Epidermal melanocyte (primary cell): Measurements from ENCODE around the gene WNT7A.
"Not testable (repeated sequence)": the region's sequence is repeated elsewhere in the genome, so short reads cannot be mapped to it uniquely, and the experiment has no call there.

ENCODE experiments used
- DNase-seq: peaks from one replicate; pipeline ENCODE4 v3.0.0; 2011; ENCODE audit warnings: low spot score; ENCODE audit not compliant: insufficient read length

Gene WNT7A

GRCh38 chr3:13879946-13880810 is at the start of gene WNT7A:
TSS of gene WNT7A (minus strand) at chr3:13880071. CDS start at chr3:13879816, 255 bp downstream.
- no peak for DNase-seq

DNA sequence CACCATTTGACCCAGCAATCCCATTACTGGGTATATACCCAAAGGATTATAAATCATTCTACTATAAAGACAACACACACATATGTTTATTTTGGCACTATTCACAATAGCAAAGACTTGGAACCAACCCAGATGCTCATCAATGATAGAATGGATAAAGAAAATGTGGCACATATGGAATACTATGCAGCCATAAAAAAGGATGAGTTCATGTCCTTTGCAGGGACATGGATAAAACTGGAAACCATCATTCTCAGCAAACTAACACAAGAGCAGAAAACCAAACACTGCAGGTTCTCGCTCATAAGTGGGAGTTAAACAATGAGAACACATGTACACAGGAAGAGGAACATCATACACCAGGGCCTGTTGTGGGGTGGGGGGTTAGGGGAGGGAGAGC is 48.9 kb upstream of the WNT7A start:
- DNase-seq = not testable (repeated sequence)

DNA sequence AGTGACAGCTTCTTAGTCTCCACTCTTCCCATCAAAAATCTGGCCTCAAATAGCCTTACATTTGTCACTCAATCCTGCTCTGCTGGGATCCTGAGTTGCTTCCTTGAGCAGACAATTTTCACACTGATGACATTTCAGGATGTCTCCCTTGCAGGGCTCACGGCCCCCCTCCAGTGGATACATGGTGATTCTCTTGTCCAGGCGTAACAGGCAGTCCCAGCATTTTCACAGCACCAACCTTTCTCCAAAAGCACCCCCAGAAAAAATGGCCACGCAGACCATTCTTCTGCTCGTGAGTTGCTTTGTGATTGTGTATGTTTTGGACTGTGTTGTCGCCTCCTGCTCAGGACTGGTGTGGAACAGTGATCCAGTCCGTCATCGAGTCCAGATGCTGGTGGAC is 47.4 kb upstream of the WNT7A start:
- no peak for DNase-seq

DNA sequence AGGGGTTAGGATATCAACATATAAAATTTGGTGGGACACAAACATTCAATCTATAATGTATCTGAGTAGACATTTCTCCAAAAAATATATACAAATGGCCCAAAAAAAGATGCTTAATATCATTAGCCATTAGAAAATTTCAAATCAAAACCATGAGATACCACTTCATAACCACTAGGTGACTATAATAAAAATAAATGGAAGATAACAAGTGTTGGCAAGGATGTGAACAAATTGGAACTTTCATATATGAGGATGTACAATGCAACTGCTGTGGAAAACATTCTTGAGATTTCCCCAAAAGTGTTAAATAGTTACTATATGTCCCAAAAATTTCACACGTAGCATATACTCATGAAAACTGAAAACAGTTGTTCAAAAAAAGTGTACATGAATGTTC is 36.5 kb upstream of the WNT7A start:
- DNase-seq = no peak

GRCh38 chr3:13902648-13903238 is 22.9 kb upstream of the WNT7A start:
- DNase-seq = no peak

GRCh38 chr3:13901935-13902584 is 22.2 kb upstream of the WNT7A start:
- DNase-seq = no peak

DNA sequence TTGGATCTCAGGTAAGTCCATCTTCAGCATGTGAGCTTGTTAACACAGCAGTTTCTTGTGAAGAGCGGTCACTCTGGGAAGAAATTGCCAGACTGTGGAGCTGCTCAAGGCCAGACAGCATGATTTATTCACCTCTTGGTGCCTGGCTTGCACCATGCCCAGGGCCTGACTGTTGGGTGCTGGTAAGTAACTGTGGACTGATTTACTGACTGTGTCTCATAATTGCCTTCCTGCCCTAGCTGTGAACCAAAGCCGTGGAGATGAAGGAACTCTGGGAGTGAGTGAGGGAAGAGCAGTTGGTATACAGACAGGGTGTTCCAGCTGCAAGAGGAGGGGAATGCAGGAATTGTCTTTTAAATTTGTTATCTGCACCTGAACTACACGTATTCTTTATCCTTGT is 18.5 kb upstream of the WNT7A start:
- no peak for DNase-seq

DNA sequence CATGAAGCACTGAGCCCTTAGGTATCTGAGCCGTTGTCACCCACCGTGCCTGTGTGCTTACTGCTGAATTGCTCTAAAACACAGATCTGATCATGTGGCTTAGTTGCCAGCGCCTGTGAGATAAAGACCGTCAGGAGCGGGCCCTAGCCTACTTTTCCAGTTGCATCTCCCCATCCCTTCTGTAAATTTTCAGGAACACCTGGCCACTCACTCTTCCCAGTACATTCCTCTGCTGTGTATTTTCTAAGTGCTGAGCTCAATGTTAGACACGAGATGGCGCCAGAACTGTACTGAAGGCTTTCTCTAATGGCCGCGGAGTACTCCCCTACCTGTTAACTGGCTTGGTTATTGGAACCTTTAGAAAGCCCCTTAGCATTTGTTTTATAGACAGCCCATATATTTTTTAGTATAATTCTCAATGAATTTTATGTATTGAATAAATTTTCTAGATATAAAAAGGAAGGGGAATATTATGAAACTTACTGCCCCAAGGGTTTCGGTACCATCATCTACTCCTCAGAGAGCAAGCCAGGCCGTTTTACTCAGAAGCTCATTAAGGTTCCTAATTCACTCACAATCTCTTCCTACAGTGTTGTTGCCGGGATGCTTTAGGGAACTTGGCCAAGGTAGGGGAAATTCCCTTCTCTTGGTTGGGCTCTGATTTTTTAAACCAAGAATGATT is 16.7 kb upstream of the WNT7A start:
- no peak for DNase-seq

DNA sequence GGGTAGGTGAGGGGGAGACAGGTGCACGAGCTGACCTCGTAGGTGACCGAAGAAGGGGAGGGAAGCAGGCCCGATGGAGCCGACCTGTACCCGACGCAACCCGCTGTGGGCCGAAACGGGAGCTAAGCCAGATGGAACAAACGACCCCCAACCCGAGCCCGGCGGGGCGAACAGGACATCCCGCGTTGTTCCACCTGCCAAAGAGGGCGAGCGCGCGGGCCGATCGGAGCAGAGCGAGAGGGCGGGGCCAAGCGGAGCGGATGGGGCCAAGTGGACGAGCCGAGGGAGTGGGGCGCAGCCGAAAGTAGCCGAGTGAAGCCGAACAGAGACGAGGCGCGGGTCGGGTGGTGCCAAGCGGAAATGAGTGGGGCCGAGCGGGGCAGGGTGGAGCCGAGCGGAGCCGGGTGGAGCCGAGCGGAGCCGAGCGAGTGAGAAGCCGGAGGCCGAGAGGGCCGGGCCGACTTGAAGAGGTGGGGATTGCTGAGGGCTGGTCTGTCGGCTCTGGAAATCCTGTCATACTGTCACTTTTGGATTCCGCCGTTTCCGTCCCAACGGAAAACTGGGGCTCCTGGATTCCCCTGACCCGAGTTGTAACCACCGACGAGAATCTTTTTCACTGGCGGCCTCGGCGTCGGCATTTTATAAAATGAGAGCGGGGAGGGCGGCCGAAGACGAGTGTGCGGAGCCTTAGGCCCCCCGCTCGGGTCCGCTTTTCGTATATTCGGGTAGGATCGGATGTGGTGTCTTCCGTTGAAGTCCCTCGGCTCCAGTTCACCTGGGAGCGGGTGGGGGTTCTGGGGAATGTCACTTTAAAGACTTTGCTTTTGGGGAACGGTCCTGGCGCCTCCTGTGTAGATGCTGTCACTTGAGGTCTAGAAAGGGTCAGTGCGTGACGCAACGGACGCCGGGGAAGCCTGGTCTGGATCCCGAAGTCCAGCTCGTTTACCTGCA is 15.6 kb upstream of the WNT7A start:
- peak; percentile 58 for DNase-seq

DNA sequence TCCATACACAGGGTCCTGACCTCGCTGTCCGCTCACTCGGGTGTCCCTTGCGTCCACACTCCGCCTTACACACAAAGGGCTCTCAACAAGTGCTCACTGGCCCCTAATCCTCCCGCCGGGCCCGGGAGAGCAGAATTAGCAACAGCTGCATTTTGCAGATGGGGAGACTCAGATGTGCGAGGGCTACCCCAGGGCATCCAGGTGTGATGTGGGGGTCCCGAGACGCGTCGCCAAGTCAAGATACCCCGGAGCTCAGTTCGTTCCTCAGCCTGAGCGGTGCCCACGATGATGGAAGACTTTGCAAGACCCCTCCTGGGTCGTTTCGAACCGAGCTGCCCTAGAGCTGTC is 14.9 kb upstream of the WNT7A start:
- no peak for DNase-seq

- DNase-seq = no peak
Observed at GRCh38 chr3:13894096-13894806, 14.4 kb upstream of the WNT7A start.

- no peak for DNase-seq
Observed at GRCh38 chr3:13892304-13892703, 12.4 kb upstream of the WNT7A start.

- peak; percentile 10 for DNase-seq
Observed at GRCh38 chr3:13891492-13892073, 11.7 kb upstream of the WNT7A start.

DNA sequence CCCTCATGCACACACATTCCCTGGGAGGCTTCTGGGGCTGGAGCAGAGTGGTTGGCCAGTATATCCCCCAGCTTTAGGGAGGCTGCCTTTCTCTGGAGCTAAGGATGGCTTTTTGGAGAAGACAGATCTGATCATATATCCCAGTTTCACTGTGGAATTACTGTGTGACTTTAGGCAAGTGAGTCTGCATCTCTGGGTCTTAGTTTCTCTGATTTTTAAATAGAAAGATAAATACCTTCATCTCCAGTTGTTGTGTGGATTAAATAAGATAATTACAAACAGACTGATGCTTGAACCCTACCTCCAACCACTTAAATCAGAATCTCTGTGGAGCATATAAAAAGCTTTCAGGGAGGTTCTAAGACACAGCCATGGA is 11.1 kb upstream of the WNT7A start:
- no peak for DNase-seq

- DNase-seq = peak; percentile 0
Observed at GRCh38 chr3:13890377-13891016, 10.6 kb upstream of the WNT7A start.

- peak; percentile 7 for DNase-seq
Observed at GRCh38 chr3:13888576-13888975, 8.7 kb upstream of the WNT7A start.

DNA sequence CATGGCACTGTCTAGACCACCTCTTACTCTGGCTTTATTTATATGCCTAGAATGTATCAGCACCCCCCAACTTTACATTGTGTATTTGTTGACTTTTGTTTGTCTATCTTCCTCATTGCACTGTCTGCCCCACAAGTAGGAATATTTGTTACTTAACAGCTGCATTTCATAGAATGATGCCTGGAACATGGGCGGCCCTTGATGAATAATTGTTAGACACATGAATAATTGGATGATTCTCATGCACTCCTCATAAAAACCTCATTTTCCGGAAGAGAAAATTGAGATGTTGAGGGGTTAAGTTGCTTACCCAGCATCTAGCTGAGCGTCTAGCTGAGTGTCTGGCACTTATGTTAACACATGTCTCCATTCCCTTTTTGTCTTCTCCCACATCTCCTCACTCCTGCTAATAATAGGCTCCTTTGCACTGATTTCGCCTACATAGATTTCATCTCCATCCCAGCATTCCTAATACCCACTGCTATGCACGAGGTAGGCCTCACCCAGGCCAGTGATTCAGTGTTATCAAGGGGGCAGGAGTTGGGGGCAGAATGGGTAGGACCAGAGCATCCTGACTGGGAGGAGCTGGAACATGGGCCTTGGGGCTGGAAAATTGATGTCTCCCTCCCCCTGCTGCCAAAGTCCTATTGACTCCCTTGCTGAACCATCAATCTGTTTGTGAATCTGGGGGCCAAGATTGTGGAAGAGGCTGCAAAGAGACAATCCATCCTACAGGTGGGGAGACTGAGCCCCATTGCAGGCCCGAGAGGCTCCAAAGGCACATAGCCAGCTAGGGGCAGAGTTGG is 7.8 kb upstream of the WNT7A start:
- DNase-seq = peak; percentile 4

- no peak for DNase-seq
Observed at GRCh38 chr3:13886593-13887129, 6.8 kb upstream of the WNT7A start.
